HG03064 (cell line): ENCODE results near the gene DPEP1.
A peak's percentile ranks its signal among the peaks of the same experiment; 100 is the strongest.
"Not testable (repeated sequence)": the region's sequence is repeated elsewhere in the genome, so short reads cannot be mapped to it uniquely, and the experiment has no call there.

Source experiments
- ATAC-seq: cut with Tn5 transposase; IDR thresholded peaks from one replicate; pipeline ENCODE4 v1.9.1; 2021; ENCODE audit warnings: low read depth; ENCODE audit not compliant: unreplicated experiment

DPEP1 gene

DNA sequence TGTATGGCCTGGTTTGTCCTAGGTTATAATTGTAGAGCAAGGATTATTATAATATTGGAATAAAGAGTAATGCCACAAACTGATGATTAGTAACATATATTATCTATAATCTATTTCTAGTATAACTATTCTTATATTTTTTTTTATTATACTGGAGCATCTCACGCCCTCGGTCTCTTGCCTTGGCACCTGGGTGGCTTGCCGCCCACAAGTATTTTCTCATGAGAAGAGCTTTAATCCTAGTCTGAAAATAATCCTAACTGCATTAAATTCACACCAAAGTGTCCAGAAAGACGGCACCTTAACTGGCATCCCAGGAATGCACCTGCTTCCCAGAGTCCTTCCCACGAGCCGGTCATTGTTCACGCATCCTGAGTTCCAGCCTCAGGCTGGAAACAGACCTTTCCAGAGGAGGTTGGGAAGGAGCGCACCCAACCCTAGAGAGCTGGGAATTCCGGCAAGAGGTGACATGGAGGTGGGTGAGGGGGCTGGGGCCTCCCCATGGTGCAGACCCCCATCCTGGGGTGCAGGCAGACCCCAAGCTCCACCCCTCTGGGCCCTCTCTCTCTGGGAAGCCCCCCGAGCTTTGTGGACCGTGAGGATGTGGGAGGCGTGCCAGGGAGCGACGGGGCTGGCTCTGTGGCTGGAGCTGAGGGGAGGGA, 28.1 kb downstream of the DPEP1 start:
- no peak for ATAC-seq

DNA sequence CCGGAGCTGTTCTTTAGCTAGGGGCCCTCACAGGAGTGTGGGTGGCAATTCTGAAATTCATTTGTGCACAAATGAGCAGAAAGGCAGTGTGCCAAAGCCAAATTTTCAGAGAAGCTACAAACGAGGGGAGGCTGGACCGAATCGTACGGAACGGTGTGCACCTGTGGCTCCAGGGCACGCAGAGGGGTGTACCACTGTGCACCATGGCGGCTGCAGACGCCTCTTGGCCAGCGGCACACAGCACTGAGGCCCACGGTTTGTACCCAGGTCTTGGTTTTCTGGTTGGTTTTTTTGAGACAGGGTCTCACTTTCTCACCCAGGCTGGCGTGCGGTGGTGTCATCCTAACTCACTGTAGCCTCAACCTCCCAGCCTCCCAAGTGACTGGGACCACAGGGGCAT, 29.1 kb downstream of the DPEP1 start:
- no peak for ATAC-seq

DNA sequence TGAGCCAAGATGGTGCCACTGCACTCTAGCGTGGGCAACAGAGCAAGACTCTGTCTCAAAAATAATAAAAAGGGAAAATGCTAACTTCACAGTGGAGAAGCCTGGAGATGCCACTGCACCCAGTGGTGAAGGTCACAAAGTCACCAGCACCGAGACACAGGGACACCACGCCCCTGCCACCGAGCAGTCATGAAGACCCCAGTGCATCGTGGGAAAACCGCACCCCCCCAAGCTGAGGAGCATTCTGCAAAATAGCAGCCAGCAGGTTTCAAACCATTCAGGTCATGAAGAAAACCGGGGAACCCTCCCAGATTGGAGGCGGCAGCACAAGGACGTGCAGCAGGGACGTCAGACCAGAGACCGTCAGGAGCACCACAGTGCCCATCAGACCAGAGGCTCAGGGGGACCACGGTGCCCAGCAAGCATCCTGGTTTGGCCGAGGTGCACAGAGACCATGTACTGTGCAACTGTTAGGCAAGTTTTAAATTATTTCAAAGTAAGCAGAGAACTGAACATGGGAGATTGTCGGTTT, 30.4 kb downstream of the DPEP1 start:
- no peak for ATAC-seq

- no peak for ATAC-seq
These were observed 31.7 kb downstream of the DPEP1 start for GRCh38 chr16:89645122-89645521.

GRCh38 chr16:89646270-89646669, 32.8 kb downstream of the DPEP1 start:
- ATAC-seq: no peak

GRCh38 chr16:89646906-89647305, 33.5 kb downstream of the DPEP1 start:
- ATAC-seq: no peak

DNA sequence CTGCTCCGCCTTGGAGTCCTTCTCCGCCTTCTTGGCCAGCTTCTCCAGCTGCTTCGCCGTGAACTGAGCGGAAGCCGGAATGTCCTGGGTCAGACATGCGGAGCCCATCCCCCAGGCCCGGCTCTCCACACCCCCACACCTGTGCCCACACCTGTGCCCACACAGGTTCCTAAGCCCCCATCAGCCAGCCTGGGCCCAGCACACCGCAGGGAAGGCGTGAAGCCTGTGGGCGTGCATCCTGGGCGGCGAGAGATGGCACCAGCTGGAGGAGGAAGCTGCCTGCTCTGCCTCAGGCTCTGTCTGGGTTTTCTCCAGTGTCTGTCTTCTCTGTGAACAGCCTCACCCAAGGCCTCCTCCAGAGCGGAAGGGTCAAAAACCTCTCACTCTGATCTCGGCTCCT, 38.1 kb downstream of the DPEP1 start:
- no peak for ATAC-seq

GRCh38 chr16:89653656-89654295, 40.3 kb downstream of the DPEP1 start:
- ATAC-seq: no peak

- ATAC-seq: no peak
These were observed 41.7 kb downstream of the DPEP1 start for GRCh38 chr16:89655062-89655643.

DNA sequence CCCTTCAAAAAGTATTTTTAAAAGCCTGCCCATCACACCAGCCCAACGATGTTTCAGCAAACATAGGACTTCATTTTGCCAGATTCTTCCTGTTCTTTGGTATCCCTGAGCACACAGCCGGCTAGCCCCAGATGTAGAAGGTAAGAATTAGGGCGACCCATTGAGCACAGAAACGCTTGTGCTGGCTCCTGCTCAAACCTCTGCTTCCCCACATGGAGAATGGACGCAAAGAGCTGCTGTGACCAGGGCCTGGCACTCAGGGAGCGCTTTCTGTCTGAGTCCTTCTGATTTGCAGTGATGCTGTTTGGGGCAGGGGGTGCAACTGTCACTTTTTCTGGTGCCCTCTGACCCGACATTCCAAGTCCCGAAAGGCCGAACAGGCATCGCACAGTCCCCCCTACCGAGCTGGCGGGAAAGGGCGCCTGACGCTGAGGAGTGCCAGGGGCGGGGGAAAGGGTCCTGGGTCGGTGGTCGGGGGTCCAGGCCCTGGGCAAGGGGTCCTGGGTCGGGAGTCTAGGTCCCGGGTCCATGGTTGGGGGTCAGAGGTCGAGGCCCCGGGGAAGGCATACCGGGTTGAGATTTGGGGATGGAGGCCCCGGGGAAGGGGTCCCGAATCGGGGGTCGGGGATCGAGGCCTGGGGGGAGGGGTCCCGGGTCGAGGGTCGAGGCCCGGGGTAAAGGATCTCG, 43.1 kb downstream of the DPEP1 start:
- no peak for ATAC-seq

DNA sequence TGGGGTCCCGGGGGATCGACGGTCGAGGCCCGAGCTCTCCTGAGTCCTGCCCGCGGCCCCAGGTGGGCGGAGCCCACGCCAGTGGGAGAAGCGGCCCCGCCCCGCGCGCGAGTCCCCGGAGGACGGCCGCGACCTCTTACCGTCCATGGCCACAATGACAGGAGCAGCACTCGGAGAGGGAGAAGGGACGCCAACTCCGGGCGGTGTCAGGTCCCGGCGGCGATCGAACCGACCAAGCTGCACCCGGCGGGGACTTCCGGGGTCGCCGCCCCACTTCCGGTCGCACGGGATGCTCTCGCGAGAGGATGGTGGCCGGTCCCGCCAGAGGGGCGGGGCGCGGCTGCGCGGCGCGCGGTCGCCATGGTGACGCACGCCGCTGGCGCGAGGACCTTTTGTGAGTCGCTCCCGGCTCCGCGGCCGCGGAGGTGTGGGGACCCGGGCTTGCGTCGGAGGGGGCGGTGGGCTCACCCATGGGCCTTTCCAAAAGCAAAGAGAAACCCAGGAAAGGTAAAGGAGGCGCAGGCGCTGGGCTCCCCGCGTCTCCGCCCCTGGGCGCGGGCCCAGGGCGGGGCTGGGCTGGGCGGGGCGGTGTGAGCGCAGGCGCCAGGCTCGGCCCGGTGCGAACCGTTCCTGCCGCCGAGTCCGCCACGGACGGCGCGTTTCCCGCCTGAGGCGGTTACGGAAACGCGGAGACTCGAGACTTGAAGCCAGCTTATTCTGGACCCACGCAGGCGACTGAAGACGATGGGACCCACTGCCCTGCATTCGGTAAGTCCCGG, 44.2 kb downstream of the DPEP1 start, which contains the start of the genes CHMP1A and SPATA33:
Gene CHMP1A (minus strand): TSS at position 267 of the 779 bp plus-strand sequence. CDS start 120 bp downstream, at position 147.
Gene SPATA33 (plus strand): TSS at position 395 of the 779 bp plus-strand sequence. CDS start 76 bp downstream, at position 471.
- ATAC-seq: peak; percentile 84

DNA sequence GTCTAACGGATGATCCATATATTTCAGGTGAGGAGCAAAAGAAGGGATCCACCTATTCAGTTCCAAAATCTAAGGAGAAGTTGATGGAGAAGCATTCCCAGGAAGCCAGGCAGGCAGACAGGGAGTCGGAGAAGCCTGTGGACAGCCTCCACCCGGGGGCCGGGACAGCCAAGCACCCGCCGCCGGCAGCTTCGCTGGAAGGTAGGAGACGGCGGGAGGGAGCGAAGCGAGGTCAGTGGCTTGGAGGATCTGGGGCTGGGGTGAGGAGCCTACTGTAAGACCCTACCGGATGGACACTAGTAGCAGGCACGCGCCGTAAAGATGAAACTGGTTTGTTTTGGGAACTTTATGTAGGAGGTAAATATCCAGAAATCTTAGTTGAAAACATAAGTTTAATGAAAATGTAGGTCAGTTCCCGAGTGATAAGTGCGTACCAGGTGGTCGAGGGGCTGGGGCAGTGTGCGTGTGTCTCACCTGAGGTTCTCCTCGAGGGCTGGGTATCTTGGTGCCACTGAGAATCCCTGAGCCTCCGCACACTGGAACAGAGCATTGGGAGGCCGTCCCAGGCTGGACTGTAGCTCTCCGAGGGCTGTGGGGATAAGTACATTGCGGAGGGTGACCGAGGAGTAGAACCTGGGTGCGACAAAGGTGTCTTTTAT, 44.9 kb downstream of the DPEP1 start:
- no peak for ATAC-seq

DNA sequence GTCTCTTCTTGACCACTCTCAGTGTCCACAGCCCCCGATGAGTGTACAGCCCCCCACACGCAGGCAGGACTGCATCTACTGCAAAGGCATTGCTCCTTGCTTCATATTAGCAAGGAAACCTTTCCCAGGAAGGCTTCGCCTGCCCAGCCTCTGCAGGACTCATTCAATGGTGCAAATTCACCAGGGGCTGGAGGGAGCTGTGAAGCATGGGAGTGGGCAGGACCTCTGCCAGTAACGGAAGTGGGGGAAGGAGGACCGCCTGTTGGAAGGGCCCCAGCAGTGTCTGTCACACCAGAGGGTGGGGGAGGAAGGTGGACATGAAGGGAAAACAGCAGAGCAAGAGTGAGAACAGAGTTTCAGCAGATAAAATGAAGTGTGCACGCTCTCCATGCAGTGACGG, 46.7 kb downstream of the DPEP1 start:
- no peak for ATAC-seq

DNA sequence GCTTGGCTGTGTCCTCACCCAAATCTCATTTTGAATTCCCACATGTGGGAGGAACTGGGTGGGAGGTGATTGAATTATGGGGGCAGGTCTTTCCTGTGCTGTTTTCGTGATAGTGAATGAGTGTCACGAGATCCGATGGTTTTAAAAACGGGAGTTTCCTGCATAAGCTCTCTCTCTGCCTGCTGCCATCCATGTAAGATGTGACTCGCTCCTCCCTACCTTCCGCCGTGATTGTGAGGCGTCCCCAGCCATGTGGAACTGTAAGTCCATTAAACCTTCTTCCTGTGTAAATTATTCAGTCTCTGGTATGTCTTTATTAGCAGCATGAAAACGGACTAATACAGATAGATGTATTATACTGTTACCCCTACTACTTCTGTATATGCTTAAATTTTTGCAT, 47.8 kb downstream of the DPEP1 start:
- no peak for ATAC-seq

DNA sequence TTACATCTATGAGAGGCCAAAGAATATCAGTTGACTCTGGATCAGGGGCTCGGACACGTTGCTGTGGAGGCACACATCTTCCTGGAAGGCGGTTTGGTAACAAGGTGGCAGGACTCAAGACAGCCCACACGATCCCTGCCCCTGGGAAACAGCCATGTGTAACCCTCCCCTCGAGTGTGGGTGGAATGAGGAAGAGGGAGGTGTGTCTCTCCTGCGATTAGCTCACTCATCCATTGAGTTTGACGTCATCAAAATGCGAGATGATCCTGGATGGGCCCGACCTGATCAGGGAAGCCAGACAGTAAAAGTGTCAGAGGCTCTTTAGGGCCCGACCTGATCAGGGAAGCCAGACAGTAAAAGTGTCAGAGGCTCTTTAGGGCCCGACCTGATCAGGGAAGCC, 50.8 kb downstream of the DPEP1 start:
- ATAC-seq: not testable (repeated sequence)

- not testable (repeated sequence) for ATAC-seq
These were observed 53.6 kb downstream of the DPEP1 start for GRCh38 chr16:89667000-89667399.

DNA sequence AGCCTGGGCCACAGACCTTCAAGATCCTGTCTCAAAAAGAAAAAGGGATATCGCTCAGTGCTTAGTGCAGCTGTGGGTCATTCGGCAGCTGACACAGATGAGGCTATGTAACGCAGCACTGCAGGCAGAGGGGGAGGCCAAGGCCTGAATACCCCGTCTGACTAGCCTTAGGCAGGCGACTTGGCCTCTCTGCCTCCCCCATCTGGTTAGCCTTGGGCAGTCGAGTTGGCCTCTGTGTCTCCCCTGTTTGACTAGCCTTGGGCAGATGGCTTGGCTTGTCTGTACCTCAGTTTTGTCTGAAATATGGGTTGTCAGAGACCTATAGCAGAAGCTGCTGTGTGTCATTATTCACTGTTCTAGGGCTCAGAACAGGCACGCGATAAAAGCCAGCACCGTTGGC, 54.2 kb downstream of the DPEP1 start:
- no peak for ATAC-seq

- ATAC-seq: no peak
These were observed 55.3 kb downstream of the DPEP1 start for GRCh38 chr16:89668790-89669158.

GRCh38 chr16:89669755-89670154, 56.3 kb downstream of the DPEP1 start:
- ATAC-seq: no peak
